Smooth muscle cell (in vitro differentiated cells): Measurements from ENCODE around the gene GAK. TPM values are rescaled to one million over a fixed set of nuclear protein-coding genes. Genes with fewer than 3 reads are reported as not detected.

ENCODE experiments used
- DNase-seq: peaks from one replicate; lab custom pipeline; 2025; ENCODE audit not compliant: unreplicated experiment; lab: John Stamatoyannopoulos, UW
- H2AFZ ChIP-seq: fragments of 200-600 bp; sonication (generic); 2 replicates; pipeline ENCODE4 v1.6.0; 2016; ENCODE audit warnings: antibody characterized with exemption, low read depth, mild to moderate bottlenecking
- H3F3A ChIP-seq: fragments of 200-600 bp; sonication (generic); 2 replicates; pipeline ENCODE4 v1.6.0; 2017; ENCODE audit warnings: antibody characterized with exemption, low read depth
- H3K27ac ChIP-seq: fragments of 200-600 bp; sonication (generic); 2 replicates; pipeline ENCODE4 v1.5.1; 2016; ENCODE audit warnings: low read depth, mild to moderate bottlenecking
- H3K27me3 ChIP-seq: fragments of 200-600 bp; sonication (generic); 2 replicates; pipeline ENCODE4 v1.6.1; 2016; ENCODE audit warnings: low read depth, mild to moderate bottlenecking
- H3K36me3 ChIP-seq: fragments of 200-600 bp; sonication (generic); 2 replicates; pipeline ENCODE4 v1.5.1; 2016; ENCODE audit warnings: low read depth
- H3K4me1 ChIP-seq: fragments of 200-600 bp; sonication (generic); 2 replicates; pipeline ENCODE4 v1.5.1; 2016; ENCODE audit warnings: low read depth
- H3K4me2 ChIP-seq: fragments of 200-600 bp; sonication (generic); 2 replicates; pipeline ENCODE4 v1.6.0; 2016; ENCODE audit warnings: mild to moderate bottlenecking
- H3K4me3 ChIP-seq: fragments of 200-600 bp; sonication (generic); 2 replicates; pipeline ENCODE4 v1.5.1; 2016; ENCODE audit warnings: mild to moderate bottlenecking
- H3K79me2 ChIP-seq: fragments of 200-600 bp; sonication (generic); 2 replicates; pipeline ENCODE4 v1.6.0; 2016; ENCODE audit warnings: low read depth, mild to moderate bottlenecking
- H3K9ac ChIP-seq: fragments of 200-600 bp; sonication (generic); 2 replicates; pipeline ENCODE4 v1.6.0; 2016; ENCODE audit warnings: low read depth
- H3K9me3 ChIP-seq: fragments of 200-600 bp; sonication (generic); replicated peaks from 2 replicates; pipeline ENCODE4 v1.5.1; 2016; ENCODE audit warnings: low read depth
- H4K20me1 ChIP-seq: fragments of 200-600 bp; sonication (generic); 2 replicates; pipeline ENCODE4 v1.6.0; 2016; ENCODE audit warnings: low read depth
- WGBS: methylation state at CpG from one replicate; pipeline ENCODE4 v1.1.7; 2016; ENCODE audit warnings: low lambda C conversion rate; 5-methylcytosine and 5-hydroxymethylcytosine counted together
- polyA plus RNA-seq: library from polyadenylated mRNA; unstranded; fragments of >200 nt; fragmentation: Nextera tagmentation; extraction: Ambion mirVana; gene quantifications from 2 replicates; pipeline ENCODE4 v1.2.1, GENCODE V29; 2016
- total RNA-seq: library from RNA; depleted of rRNA; stranded (reverse); fragments of >200 nt; gene quantifications from 2 replicates; pipeline ENCODE4 v1.2.3, GENCODE V29; 2014
- TF ChIP-seq, protein P1 (sequence below): fragments of 200-600 bp; sonication (generic); IDR thresholded peaks from 2 replicates; pipeline ENCODE4 v1.5.1; 2017; ENCODE audit warnings: borderline replicate concordance, mild to moderate bottlenecking, antibody characterized with exemption; ENCODE audit not compliant: insufficient read depth, poor library complexity, severe bottlenecking

The GAK gene
- total and polyA plus RNA-seq, 2 experiments from 2014 or later: 56.2 to 85.4 TPM

DNA sequence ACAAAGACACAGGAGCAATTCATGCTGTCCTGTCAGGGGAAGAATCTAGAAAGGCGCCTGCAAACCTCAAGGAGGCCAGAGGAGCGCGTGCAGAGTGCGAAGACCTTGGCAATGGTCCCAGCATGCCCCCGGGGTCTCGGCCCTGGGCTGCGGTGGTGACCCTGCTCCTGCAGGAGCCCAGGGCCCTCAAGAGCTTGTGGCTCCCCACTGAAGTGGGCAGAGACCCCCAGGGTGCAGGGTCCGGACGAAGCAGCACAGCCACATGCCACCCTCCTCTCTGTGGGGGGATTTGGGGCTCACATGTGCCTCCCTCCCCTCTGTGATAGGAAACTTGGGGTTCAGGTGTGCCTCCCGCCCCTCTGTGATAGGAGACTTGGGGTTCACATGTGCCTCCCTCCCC, 39.3 kb downstream of the GAK start:
- Histone ChIP-seq H3K4me3 (no peak overlapping the region), H4K20me1 (peaks cover under 1% of the 10 kb centered on the region), H3K4me2 (no peak overlapping the region), H3K79me2 (no peaks in the 10 kb centered on the region), H3K9ac (no peak overlapping the region), H3K27me3 (no peaks in the 10 kb centered on the region), H3K9me3 (no peaks in the 10 kb centered on the region), H3K27ac (no peak overlapping the region), H3K4me1 (no peaks in the 10 kb centered on the region), H3F3A (no peaks in the 10 kb centered on the region), H2AFZ (no peak overlapping the region), H3K36me3 (no peaks in the 10 kb centered on the region)
- TF ChIP-seq, protein P1, sequence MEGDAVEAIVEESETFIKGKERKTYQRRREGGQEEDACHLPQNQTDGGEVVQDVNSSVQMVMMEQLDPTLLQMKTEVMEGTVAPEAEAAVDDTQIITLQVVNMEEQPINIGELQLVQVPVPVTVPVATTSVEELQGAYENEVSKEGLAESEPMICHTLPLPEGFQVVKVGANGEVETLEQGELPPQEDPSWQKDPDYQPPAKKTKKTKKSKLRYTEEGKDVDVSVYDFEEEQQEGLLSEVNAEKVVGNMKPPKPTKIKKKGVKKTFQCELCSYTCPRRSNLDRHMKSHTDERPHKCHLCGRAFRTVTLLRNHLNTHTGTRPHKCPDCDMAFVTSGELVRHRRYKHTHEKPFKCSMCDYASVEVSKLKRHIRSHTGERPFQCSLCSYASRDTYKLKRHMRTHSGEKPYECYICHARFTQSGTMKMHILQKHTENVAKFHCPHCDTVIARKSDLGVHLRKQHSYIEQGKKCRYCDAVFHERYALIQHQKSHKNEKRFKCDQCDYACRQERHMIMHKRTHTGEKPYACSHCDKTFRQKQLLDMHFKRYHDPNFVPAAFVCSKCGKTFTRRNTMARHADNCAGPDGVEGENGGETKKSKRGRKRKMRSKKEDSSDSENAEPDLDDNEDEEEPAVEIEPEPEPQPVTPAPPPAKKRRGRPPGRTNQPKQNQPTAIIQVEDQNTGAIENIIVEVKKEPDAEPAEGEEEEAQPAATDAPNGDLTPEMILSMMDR: no peak
- DNase-seq: no peak
- WGBS: 96% methylated on average over 10 of the region's 10 CpGs

GRCh38 chr4:891747-892146, 40.4 kb downstream of the GAK start:
- H2AFZ ChIP-seq: no peak overlapping the region
- no peaks in the 10 kb centered on the region for H3K79me2 ChIP-seq
- H3K27me3 ChIP-seq: no peaks in the 10 kb centered on the region
- WGBS: 96% methylated on average over 9 of the region's 10 CpGs
- no peaks in the 10 kb centered on the region for H3K4me1 ChIP-seq
- DNase-seq: no peak
- H3F3A ChIP-seq: no peaks in the 10 kb centered on the region
- H3K27ac ChIP-seq: no peak overlapping the region
- H3K36me3 ChIP-seq: no peaks in the 10 kb centered on the region
- no peak overlapping the region for H3K9ac ChIP-seq
- TF ChIP-seq, protein P1: no peak
- no peak overlapping the region for H3K4me2 ChIP-seq
- no peaks in the 10 kb centered on the region for H3K9me3 ChIP-seq
- no peak overlapping the region for H3K4me3 ChIP-seq
- H4K20me1 ChIP-seq: no peaks in the 10 kb centered on the region

- H2AFZ ChIP-seq: no peak overlapping the region
- H3K27me3 ChIP-seq: no peaks in the 10 kb centered on the region
- H3K4me2 ChIP-seq: no peak overlapping the region
- H3K27ac ChIP-seq: no peak overlapping the region
- H3K4me3 ChIP-seq: no peak overlapping the region
- TF ChIP-seq, protein P1: no peak
- no peaks in the 10 kb centered on the region for H3K79me2 ChIP-seq
- no peak overlapping the region for H3K9ac ChIP-seq
- WGBS: over 99% methylated on average over 18 of the region's 22 CpGs
- no peak for DNase-seq
- H3K9me3 ChIP-seq: no peaks in the 10 kb centered on the region
- H3F3A ChIP-seq: no peaks in the 10 kb centered on the region
- H3K4me1 ChIP-seq: no peaks in the 10 kb centered on the region
- H4K20me1 ChIP-seq: no peaks in the 10 kb centered on the region
- H3K36me3 ChIP-seq: no peaks in the 10 kb centered on the region
These were observed 42.0 kb downstream of the GAK start for GRCh38 chr4:890036-890695.

DNA sequence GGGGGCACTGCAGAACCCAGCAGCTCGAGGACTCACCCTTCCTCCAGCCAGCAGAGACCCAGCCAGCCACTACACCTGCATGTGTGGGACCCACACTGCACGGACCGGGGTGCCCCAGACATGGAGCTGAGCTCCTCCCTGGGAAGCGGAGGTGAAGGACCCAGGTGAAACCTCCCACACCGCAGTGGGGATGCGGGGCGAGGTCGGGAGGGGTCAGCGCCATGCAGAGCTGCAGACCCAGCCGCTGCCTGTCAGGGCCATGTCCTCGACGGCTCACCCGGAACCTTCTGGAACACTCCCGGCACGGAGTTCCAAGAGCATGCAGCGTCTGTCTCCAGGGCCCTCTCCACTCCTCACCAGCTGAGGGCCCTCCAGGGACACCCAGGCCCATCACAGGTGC, 42.6 kb downstream of the GAK start:
- 98% methylated on average over 16 of the region's 16 CpGs for WGBS
- TF ChIP-seq, protein P1: no peak

More for the DNA sequence above, 42.6 kb downstream of the GAK start:
- DNase-seq: no peak
- Histone ChIP-seq H3K9ac (no peak overlapping the region), H3K4me1 (no peaks in the 10 kb centered on the region), H3K4me2 (no peak overlapping the region), H2AFZ (no peak overlapping the region), H3K4me3 (no peak overlapping the region), H3K9me3 (no peaks in the 10 kb centered on the region), H3K36me3 (no peaks in the 10 kb centered on the region), H3K27ac (no peak overlapping the region), H3K27me3 (no peaks in the 10 kb centered on the region), H3K79me2 (no peaks in the 10 kb centered on the region), H4K20me1 (no peaks in the 10 kb centered on the region), H3F3A (no peaks in the 10 kb centered on the region)
